Embryonic facial prominence (tissue), 1 donor: ENCODE data around the gene ECE1.
"Not testable (repeated sequence)": the region's sequence is repeated elsewhere in the genome, so short reads cannot be mapped to it uniquely, and the experiment has no call there.

Experiments
- DNase-seq: peaks from one replicate; pipeline ENCODE4 v3.0.0-alpha.2; 2016; ENCODE audit errors: extremely low spot score

ECE1 gene

GRCh38 chr1:21292984-21293536, 2.8 kb upstream of the ECE1 start:
- DNase-seq: no peak

DNA sequence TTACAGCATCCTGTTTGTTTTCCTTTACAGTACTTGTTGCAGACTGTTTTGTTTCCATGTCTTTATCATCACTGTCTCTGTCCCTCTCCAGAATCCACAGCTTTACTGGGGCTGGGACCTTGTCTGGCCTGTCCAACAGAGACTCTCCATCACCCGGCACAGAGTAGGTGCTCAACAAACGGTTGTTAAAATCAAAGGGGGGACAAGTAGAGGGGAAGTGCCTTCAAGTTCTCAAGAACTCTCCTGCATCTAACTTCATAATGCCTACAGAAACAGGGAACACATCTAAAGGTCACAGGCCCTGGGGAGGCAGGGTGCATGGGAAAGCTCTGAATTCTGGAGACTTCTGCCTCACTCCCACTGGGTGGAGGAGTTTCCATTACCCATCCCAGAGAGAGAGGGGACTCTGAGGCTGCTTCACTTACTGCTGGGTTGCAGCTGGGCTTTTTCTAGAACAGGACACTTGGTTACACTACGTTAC, 2.3 kb upstream of the ECE1 start:
- DNase-seq: no peak

DNA sequence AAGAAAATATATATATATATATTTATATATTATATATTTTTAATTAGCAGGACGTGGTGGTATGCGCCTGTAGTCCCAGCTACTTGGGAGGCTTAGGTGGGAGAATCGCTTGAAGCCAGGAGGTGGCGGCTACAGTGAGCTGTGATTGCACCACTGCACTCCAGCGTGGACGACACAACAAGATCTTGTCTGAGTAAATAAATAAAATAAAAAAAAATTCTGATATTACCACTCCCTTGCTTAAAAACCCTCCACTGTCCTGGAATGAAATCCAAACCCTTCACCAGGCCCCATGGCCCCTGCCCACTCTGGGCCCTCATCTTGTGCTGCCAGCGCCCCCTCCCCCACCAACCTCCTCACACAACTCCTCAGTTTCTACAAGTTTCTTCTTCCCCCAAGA, 1.7 kb upstream of the ECE1 start:
- DNase-seq: no peak

GRCh38 chr1:21291184-21291583, 921 bp upstream of the ECE1 start:
- DNase-seq: no peak

GRCh38 chr1:21290546-21290944, 282 bp upstream of the ECE1 start:
- DNase-seq: no peak

- no peak for DNase-seq
Observed at GRCh38 chr1:21289127-21289526, 1.1 kb downstream of the ECE1 start.

GRCh38 chr1:21287905-21288514, 2.3 kb downstream of the ECE1 start:
- no peak for DNase-seq

DNA sequence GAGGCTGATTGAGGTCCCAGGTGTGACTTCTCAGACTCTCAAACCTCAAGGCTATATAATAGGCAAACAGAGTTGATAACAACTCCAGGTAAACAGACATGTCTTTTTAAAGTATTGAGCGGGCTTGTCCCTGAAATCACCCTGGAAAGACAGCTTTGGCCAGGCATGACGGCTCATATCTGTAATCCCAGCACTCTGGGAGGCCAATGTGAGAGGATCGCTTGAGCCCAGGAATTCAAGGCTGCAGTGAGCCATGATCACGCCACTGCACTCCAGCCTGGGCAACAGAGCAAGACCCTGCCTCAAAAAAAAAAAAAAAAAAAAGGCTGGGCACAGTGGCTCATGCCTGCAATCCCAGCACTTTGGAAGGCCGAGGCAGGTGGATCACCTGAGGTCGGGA, 4.9 kb downstream of the ECE1 start:
- DNase-seq: not testable (repeated sequence)

- no peak for DNase-seq
Observed at GRCh38 chr1:21285055-21285372, 5.2 kb downstream of the ECE1 start.

- DNase-seq: no peak
Observed at GRCh38 chr1:21284206-21285054, 5.8 kb downstream of the ECE1 start.

DNA sequence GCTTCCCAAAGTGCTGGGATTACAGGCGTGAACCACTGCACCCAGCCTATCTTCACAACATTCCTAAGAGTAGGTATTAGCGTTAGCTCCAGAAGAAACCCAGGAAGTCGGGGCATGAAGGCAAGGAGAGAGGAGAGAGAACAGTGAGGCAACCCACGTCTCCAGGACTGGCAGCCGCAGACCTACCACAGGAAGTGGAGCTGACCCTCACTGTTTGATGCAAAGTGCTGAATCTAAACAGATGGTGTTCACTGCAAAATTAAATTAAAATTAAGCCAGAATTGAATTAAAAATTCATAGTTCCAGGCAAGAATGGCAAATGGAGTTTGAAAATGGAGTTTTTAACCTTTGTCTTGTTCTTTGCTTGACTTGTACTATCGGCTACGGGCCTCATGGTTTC, 6.7 kb downstream of the ECE1 start:
- DNase-seq: no peak

GRCh38 chr1:21282020-21282419, 8.2 kb downstream of the ECE1 start:
- not testable (repeated sequence) for DNase-seq

DNA sequence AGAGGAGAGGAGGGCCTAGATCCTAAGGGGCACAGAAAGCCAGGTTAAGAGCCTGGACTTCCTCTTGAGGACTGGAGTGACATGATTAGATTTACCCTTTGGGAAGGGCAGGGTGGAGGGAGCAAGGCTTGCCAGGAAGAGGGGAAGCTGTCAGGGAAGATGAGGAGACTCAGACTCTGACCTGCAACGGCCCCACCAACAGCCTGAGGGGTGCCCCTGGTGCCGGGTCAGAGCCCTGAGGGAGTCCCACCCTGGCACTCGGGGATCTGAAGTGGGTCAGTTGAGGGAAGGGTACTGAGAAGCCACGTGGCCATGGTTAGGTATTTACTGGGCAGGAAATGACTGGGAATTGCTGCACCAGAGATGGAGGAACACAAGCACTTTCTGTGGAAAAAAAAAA, 9.8 kb downstream of the ECE1 start:
- no peak for DNase-seq

DNA sequence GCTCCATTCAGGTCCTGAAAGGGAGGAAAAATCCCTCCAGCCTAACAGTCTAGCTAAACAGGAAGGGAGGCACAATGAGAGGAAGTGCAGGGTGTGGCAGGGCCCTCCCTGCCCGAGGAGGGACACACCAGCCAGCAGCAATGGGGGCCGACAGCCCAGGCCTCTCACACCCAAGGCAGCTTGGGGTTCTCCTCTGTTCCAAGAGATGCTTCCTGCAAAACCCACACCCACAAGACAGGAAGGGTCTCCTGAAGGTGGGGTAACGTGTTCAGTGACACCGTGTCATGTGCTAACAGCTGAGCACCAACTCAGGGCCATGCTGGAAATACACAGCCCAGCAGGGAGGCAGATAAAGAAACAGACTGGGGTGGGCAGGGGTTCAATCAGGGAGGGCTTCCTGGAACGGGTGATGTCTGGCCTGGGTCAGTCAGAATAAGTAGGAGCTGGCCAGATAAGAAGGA, 10.2 kb downstream of the ECE1 start:
- no peak for DNase-seq

DNA sequence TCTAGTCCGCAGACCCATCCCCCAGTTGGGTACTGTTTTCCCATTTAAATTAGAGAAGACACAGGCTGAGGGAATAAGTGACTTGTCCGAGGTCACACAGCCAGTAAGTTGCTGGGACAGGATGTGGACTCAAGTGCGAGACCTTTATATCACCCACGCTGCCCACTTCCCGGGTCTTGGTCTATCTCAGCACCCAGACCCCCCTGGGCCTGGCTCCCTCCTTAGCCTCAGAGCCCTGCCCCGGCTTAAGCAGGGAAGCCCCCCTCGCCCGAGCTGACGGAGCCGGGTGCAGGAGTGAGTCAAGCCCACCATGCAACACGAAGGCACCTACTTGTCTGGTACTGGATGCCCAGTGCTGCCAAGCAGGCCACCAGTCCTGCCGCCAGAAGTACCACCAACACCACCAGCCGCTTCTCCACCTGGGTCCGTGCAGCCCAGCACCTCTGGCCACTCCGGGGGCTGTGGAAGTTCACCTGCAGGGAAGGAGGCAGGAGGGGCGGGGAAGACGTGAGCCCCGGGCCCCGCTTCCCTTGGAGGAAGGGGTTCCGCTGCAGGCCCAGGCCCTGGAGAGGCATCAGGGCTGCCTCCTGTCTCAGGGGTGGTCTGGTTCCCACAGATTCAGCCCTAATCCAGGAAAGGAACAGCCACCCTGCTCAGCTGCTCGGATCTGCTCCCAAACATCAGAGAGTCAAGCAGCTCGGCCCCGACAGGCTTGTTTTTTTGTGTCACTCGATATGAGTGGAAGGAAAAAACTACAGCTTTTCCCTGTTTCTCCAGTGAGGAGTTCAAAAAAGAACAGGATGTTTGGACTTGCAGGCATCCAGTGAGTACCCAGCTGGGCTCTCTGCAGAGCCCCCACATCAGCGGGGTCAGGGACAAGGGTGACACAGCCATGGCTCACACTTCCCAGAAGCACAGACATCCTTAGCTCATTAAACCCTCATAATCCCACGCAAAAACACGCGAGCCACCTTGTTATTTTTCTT, 11.1 kb downstream of the ECE1 start:
- no peak for DNase-seq

DNA sequence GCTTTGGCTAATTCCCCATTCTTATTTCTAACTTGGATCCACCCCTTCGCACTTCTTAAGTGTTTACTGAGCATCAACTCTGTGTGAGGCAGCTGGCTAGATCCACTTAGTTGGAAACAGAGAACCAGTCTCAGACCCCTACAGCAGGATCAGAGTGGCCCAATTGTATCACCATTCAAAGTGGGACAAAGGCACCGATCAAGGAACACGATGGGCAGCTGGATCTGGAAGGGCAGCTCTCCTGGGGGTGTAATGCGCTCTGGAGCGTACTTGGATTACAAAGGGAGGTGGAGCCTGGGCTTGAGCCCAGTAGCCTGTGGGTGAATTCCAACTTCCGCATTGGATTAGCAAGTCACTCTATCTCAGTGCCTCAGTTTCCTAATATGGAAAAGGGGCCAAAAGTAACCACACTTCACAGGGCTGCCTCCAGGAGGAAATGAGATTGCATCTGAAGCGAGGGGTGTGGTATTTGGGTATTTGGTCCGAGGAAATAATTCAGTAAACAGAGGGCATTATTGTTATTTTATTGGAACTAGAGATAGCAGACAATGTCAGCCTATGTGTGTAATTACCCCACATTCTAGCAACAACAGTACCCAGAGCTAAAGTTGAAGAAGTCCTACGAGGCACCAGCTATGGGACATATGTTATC, 11.9 kb downstream of the ECE1 start:
- no peak for DNase-seq

DNA sequence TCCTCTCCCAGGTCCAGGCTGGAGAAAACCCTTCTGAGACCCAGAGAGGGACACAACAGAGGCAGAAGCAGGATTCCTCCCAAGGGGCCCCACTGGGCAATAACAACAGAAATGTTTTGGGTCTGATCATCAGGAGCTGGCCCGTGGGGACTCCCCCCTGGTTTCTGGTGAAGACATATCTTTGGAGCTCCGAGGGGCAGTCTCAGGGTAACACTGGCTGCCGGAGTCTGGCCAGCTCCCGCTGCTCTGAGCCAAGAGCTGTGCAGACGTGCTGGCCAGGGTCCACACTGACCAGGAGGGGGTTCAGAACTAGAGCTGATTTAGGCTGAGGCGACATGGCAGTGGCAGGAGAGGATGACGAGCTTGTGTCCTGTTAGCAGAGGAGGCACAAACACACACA, 13.1 kb downstream of the ECE1 start:
- DNase-seq: no peak

DNA sequence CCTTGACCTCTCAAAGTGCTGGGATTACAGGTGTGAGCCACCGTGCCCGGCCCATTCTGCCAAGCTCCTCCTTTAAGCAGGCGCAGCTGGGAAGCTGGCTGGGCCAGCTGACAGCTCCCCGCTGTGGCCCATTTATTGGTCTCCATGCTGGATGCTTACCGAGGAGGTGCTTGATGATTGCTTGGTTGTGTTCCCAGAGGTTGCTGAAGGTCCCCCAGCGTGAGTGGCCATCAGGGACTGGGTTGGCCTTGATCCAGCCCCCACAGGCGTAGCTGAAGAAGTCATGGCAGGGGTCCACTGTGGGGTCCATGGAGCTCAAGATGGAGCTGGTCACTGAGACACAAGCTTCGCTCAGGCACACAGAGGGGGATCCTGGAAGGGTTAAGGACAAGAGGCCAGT, 17.7 kb downstream of the ECE1 start:
- no peak for DNase-seq

DNA sequence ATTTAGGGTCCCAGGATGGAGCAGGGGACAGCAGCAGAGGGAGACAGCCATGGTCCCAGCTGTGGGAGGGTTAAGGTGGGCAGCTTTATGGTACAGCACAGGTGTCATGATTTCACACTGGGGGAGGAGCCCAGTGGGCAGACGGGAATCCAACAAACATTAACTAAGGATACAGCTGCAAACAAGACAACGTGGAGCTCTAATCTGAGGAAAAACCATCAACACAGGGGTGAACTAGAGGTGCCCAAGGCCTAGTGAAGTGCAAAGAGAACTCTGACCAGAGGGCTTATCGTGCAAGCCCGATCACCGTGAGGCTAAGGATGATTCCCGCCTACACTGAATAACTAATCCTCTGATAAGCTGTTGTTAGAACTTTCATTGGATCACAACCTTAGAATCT, 18.7 kb downstream of the ECE1 start:
- no peak for DNase-seq

DNA sequence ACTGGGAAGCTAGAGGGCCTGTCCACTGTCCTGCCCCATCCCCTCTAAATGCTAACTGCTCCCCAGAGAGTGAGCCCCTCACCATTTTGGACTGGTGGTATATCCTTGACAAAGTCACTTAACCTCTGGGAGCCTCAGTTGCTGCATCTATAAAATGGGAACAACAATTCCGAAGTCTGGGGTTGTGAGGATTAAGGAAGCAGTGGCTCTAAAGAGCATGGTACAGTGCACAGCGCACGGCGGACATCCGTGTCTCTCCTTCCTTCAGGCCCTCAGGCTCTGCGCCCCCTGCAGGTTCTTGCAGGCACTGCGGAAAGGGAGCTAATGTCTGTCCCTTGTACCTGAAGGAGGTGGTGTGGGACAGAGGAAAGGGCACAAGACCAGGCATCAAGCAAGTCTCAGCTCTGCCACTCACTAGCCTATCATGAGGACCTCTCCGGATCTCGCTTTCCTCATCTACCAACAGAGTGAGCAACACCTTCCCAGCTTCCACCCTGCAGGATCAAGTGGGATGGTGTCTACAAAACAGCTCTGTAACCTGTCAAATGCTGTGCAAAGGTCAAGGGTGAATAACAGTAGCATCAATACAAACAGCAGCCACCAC, 20.1 kb downstream of the ECE1 start:
- DNase-seq: no peak
